Progenitor cell of endocrine pancreas (in vitro differentiated cells): ENCODE data around the gene ZDHHC14. TPM values are rescaled to one million over a fixed set of nuclear protein-coding genes. Genes with fewer than 3 reads are reported as not detected.

Source experiments
- DNase-seq: peaks from one replicate; pipeline ENCODE4 v3.0.0; 2021; ENCODE audit warnings: low spot score; ENCODE audit not compliant: unreplicated experiment
- H3K27ac Mint-ChIP-seq: 2 replicates; pipeline ENCODE4 v1.8.0; 2021; ENCODE audit warnings: mild to moderate bottlenecking, moderate library complexity, mixed read lengths
- H3K27me3 Mint-ChIP-seq: 2 replicates; pipeline ENCODE4 v1.8.0; 2021; ENCODE audit warnings: mixed read lengths
- H3K36me3 Mint-ChIP-seq: 2 replicates; pipeline ENCODE4 v1.8.0; 2022; ENCODE audit warnings: mixed read lengths; ENCODE audit not compliant: insufficient read depth
- H3K4me1 Mint-ChIP-seq: 2 replicates; pipeline ENCODE4 v1.8.0; 2021; ENCODE audit warnings: low read depth, mixed read lengths
- H3K4me3 Mint-ChIP-seq: 2 replicates; pipeline ENCODE4 v1.8.0; 2021; ENCODE audit warnings: low read depth, mild to moderate bottlenecking, moderate library complexity, mixed read lengths
- H3K9me3 Mint-ChIP-seq: 2 replicates; pipeline ENCODE4 v1.8.0; 2021; ENCODE audit warnings: low read depth, mixed read lengths
- total RNA-seq: library from RNA; stranded (reverse); gene quantifications from 2 replicates; pipeline ENCODE4 v1.2.1, GENCODE V29; 2021
- TF ChIP-seq, protein P1 (sequence below): fragments of 200-600 bp; sonication (generic); IDR thresholded peaks from one replicate; pipeline ENCODE4 v1.5.0; 2021; ENCODE audit warnings: antibody characterized with exemption, mild to moderate bottlenecking; ENCODE audit not compliant: unreplicated experiment

Gene ZDHHC14
- total RNA-seq, 1 donor from 2014 or later, result 9.0 TPM

DNA sequence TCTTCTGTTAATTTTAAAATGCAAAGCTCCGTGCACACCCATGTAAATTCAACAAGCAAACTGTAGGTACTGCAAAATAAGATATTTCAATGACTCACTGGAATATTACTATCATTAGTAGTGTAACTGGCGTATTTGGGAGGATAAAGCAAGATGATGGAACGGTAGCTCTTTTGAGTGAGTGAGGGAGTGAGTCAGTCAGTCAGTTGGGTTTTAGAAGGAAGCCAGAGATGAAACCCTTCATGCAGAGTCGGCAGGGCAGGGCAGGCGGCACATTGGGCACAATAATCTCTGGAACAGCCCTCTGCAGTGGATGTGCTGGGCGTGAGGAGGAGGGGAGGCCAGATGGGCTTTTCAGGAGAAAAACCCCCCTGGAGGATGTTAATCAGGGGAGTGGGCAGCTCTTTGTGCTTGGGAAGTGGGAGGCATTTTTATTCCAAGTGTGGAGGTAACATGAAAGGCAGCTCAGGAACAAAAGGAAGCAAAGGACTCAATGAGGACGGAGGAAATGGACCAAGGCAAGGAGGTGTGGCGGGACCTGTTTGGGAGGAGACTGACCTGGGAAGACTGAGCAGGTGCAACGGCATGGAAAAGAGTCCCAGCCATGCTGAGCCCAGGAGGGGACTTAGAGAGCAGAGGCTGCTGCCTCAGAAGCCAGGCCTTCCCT, 171.2 kb downstream of the ZDHHC14 start:
- H3K36me3 Mint-ChIP-seq, result no peaks in the 10 kb centered on the region
- no peaks in the 10 kb centered on the region for H3K9me3 Mint-ChIP-seq
- peaks cover 9% of the 10 kb centered on the region for H3K4me1 Mint-ChIP-seq
- H3K27ac Mint-ChIP-seq, result no peak overlapping the region
- TF ChIP-seq, protein P1, sequence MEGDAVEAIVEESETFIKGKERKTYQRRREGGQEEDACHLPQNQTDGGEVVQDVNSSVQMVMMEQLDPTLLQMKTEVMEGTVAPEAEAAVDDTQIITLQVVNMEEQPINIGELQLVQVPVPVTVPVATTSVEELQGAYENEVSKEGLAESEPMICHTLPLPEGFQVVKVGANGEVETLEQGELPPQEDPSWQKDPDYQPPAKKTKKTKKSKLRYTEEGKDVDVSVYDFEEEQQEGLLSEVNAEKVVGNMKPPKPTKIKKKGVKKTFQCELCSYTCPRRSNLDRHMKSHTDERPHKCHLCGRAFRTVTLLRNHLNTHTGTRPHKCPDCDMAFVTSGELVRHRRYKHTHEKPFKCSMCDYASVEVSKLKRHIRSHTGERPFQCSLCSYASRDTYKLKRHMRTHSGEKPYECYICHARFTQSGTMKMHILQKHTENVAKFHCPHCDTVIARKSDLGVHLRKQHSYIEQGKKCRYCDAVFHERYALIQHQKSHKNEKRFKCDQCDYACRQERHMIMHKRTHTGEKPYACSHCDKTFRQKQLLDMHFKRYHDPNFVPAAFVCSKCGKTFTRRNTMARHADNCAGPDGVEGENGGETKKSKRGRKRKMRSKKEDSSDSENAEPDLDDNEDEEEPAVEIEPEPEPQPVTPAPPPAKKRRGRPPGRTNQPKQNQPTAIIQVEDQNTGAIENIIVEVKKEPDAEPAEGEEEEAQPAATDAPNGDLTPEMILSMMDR, result no peak
- DNase-seq, result no peak
- no peak overlapping the region for H3K4me3 Mint-ChIP-seq
- H3K27me3 Mint-ChIP-seq, result peaks cover 8% of the 10 kb centered on the region

DNA sequence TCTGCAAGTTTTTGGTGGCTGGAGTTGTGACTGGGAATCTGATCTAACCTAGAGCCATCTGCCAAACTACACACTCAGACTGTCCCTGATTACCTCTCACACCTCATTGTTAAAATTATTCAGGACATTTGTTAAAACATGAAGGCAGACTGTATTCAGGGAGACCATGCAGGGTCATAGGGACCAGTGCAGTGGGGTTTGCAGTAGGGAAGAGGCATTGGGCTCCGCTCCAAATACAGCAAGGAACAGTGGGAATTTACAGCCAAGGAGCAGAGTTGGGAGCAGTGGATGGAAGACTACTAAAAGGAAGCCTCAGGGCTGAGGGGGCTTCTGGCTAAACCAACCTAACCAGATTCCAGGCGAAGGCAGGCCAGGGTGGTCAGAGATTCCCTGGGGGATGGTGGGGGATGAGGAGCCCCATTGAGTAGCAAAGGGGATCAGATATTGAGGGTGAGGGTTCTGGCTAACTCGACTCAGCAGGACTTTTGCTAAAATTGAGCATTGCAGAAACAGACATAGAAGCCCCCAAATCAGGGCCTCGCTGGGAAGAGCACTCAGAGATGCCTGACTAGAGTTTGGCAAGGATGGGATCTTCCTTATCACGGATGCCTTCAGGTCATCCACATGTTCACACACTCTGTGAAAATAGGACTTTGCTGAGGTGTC, 172.0 kb downstream of the ZDHHC14 start:
- no peak overlapping the region for H3K27ac Mint-ChIP-seq
- peaks cover 8% of the 10 kb centered on the region for H3K27me3 Mint-ChIP-seq
- TF ChIP-seq, protein P1, result no peak
- DNase-seq, result no peak
- H3K4me3 Mint-ChIP-seq, result no peak overlapping the region
- H3K36me3 Mint-ChIP-seq, result no peaks in the 10 kb centered on the region
- no peaks in the 10 kb centered on the region for H3K9me3 Mint-ChIP-seq
- peaks cover 9% of the 10 kb centered on the region for H3K4me1 Mint-ChIP-seq

- no peak overlapping the region for H3K4me3 Mint-ChIP-seq
- no peak overlapping the region for H3K27ac Mint-ChIP-seq
- no peaks in the 10 kb centered on the region for H3K9me3 Mint-ChIP-seq
- H3K36me3 Mint-ChIP-seq, result no peaks in the 10 kb centered on the region
- no peak for DNase-seq
- peaks cover 19% of the 10 kb centered on the region for H3K4me1 Mint-ChIP-seq
- TF ChIP-seq, protein P1, result no peak
- H3K27me3 Mint-ChIP-seq, result peaks cover 8% of the 10 kb centered on the region
Observed at GRCh38 chr6:157554747-157555146, 173.8 kb downstream of the ZDHHC14 start.

DNA sequence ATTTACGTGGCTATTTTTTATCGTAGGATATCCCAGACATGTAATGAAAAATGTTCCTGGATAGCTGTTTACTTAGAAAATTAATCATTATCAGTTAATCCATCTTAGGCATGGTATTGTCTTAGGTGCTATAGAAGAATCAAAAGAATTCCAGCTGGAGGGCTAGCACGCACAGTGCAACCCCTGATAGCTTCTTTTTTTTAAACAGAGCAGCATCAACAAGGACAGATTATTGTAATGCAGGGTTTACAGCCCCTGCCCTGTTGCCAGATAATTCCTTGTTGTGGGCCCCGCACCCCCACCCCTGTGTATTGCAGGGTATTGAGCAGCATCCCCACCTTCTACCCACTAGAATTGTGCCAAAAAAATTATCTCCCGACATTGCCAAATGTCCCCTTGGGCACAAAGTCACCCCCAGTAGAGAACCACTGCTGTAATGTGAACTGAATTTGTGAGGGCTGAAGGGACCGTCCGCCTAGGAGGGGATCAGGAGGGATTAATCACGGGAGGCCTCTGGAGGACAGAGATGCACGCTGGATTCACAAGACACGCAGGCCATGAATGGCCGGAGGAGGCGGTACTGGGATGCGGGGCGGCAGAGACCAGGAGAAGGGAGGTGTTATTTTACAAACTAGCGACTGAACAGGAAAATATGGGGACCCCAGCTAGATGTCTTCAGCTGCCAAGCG, 174.6 kb downstream of the ZDHHC14 start:
- peak overlapping the region; percentile 35 for H3K27ac Mint-ChIP-seq
- H3K4me1 Mint-ChIP-seq, result peaks cover 19% of the 10 kb centered on the region
- H3K36me3 Mint-ChIP-seq, result no peaks in the 10 kb centered on the region
- TF ChIP-seq, protein P1, result no peak
- no peak for DNase-seq
- peaks cover 8% of the 10 kb centered on the region for H3K27me3 Mint-ChIP-seq
- H3K9me3 Mint-ChIP-seq, result no peaks in the 10 kb centered on the region
- no peak overlapping the region for H3K4me3 Mint-ChIP-seq

DNA sequence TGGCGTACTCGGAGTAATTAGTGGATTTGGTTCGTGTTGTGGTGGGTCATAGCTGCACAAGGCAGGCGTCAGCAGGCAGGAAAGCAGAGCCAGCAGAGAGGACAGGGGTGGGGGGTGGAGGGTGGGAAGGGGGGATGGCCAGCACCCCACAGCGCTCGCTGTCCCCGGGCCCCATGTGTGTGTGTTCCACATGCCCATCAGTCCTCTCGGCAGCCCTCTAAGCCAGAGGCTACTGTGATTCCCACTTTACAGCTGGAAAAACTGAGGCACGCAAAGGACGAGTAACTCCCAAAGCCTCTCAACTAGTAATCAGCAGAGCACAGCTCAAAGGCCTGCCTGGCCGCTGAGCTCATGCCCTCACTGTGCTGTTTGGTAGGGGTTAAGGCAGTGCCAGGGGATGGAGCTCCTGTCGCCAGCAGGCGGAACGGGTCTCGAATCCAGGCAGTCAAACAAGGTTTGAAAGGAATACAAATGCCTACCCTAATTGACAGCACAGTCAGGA, 175.2 kb downstream of the ZDHHC14 start:
- Mint-ChIP-seq H3K4me1 (peaks cover 19% of the 10 kb centered on the region), H3K27ac (peak overlapping the region; percentile 53), H3K27me3 (peaks cover 8% of the 10 kb centered on the region), H3K9me3 (no peaks in the 10 kb centered on the region), H3K4me3 (no peak overlapping the region), H3K36me3 (no peaks in the 10 kb centered on the region)
- TF ChIP-seq, protein P1, result no peak
- no peak for DNase-seq
